Esophagus (tissue), 2 donors: ENCODE measurements around the gene TAL1. TPM values are rescaled to one million over a fixed set of nuclear protein-coding genes. Genes with fewer than 3 reads are reported as not detected.

Source experiments
- H3K27ac ChIP-seq, 2 donors: one replicate each; pipeline ENCODE4 v1.5.1; 2013; ENCODE audit warnings: low read depth in 2 of 2, mild to moderate bottlenecking in 2 of 2, inconsistent platforms in 1 of 2, low read length in 1 of 2, moderate library complexity in 1 of 2
- H3K27me3 ChIP-seq, 2 donors: one replicate each; pipeline ENCODE4 v1.6.1; 2013; ENCODE audit warnings: low read length in 2 of 2, control low read depth in 1 of 2, mild to moderate bottlenecking in 1 of 2; ENCODE audit not compliant: insufficient read depth in 2 of 2, control insufficient read depth in 1 of 2
- H3K36me3 ChIP-seq, 2 donors: one replicate each; pipeline ENCODE4 v1.6.1; 2013; ENCODE audit warnings: low read length in 1 of 2; ENCODE audit not compliant: control insufficient read depth in 2 of 2, insufficient read depth in 2 of 2
- H3K4me1 ChIP-seq, 2 donors: one replicate each; pipeline ENCODE4 v1.6.1; 2013; ENCODE audit warnings: low read length in 1 of 2; ENCODE audit not compliant: control insufficient read depth in 2 of 2, insufficient read depth in 2 of 2
- H3K4me3 ChIP-seq, 2 donors: one replicate each; pipeline ENCODE4 v1.5.1; 2013; ENCODE audit warnings: low read length in 2 of 2, mild to moderate bottlenecking in 2 of 2, low read depth in 1 of 2, moderate library complexity in 1 of 2
- H3K9me3 ChIP-seq, 2 donors: one replicate each; pipeline ENCODE4 v1.6.1; 2013; ENCODE audit warnings: mild to moderate bottlenecking in 2 of 2, low read depth in 1 of 2, low read length in 1 of 2, moderate library complexity in 1 of 2; ENCODE audit not compliant: control insufficient read depth in 2 of 2, insufficient read depth in 1 of 2
- WGBS, 2 donors: extraction: QIAGEN DNeasy Blood & Tissue Kit; methylation state at CpG; one replicate each; pipeline ENCODE4 v1.1.7; 2013; 5-methylcytosine and 5-hydroxymethylcytosine counted together
- polyA plus RNA-seq, 2 donors: library from polyadenylated mRNA; stranded (reverse); fragments of 200-250 nt; gene quantifications; one replicate each; pipeline ENCODE4 v1.2.3, GENCODE V29; 2013
- donor health status: healthy with polysubstance abuse.
- donor health status: Bipolar disorder and iron deficiency.

Gene TAL1
- polyA plus RNA-seq, 2 donors, result 0.82 to 1.1 TPM

GRCh38 chr1:47224676-47225399, 7.2 kb downstream of the TAL1 start:
- H3K9me3 ChIP-seq, result peaks cover 0 to 3% of the 10 kb centered on the region in 2 donors
- H3K27ac ChIP-seq, result no peak overlapping the region
- no peaks in the 10 kb centered on the region for H3K36me3 ChIP-seq
- peaks cover 5 to 31% of the 10 kb centered on the region in 2 donors for H3K27me3 ChIP-seq
- WGBS, 2 donors, result 9 to 14% methylated on average over 30 of the region's 30 CpGs
- H3K4me3 ChIP-seq, result no peak overlapping the region
- H3K4me1 ChIP-seq, result peaks cover 8% of the 10 kb centered on the region in 2 donors

GRCh38 chr1:47223921-47224675, 7.9 kb downstream of the TAL1 start:
- WGBS, 2 donors, result 31 to 38% methylated on average over 9 of the region's 9 CpGs
- Histone ChIP-seq H3K27me3 (peaks cover 5 to 27% of the 10 kb centered on the region in 2 donors), H3K27ac (no peak overlapping the region), H3K9me3 (peaks cover 0 to 3% of the 10 kb centered on the region in 2 donors), H3K4me3 (no peak overlapping the region), H3K4me1 (peaks cover 8% of the 10 kb centered on the region in 2 donors), H3K36me3 (no peaks in the 10 kb centered on the region)

GRCh38 chr1:47223174-47223920, 8.7 kb downstream of the TAL1 start:
- no peak overlapping the region for H3K27ac ChIP-seq
- H3K4me3 ChIP-seq, result no peak overlapping the region
- peaks cover 5 to 27% of the 10 kb centered on the region in 2 donors for H3K27me3 ChIP-seq
- peaks cover 8% of the 10 kb centered on the region in 2 donors for H3K4me1 ChIP-seq
- H3K36me3 ChIP-seq, result no peaks in the 10 kb centered on the region
- peaks cover 0 to 3% of the 10 kb centered on the region in 2 donors for H3K9me3 ChIP-seq
- WGBS, 2 donors, result 56 to 58% methylated on average over 10 of the region's 10 CpGs

- no peak overlapping the region for H3K27ac ChIP-seq
- no peaks in the 10 kb centered on the region for H3K36me3 ChIP-seq
- peaks cover 0 to 3% of the 10 kb centered on the region in 2 donors for H3K9me3 ChIP-seq
- peaks cover 5 to 27% of the 10 kb centered on the region in 2 donors for H3K27me3 ChIP-seq
- no peak overlapping the region for H3K4me3 ChIP-seq
- peaks cover 8% of the 10 kb centered on the region in 2 donors for H3K4me1 ChIP-seq
- WGBS, 2 donors, result 88 to 91% methylated on average over 3 of the region's 3 CpGs
Observed at GRCh38 chr1:47222476-47222875, 9.5 kb downstream of the TAL1 start.

- H3K4me3 ChIP-seq, result no peak overlapping the region
- WGBS, 2 donors, result 84 to 91% methylated on average over 26 to 29 of the region's 29 CpGs
Observed at GRCh38 chr1:47219590-47220220, 12.3 kb downstream of the TAL1 start.

GRCh38 chr1:47219001-47219400, 13.0 kb downstream of the TAL1 start:
- H3K9me3 ChIP-seq, result no peaks in the 10 kb centered on the region
- no peaks in the 10 kb centered on the region for H3K36me3 ChIP-seq
- H3K4me3 ChIP-seq, result no peak overlapping the region
- no peak overlapping the region for H3K27ac ChIP-seq
- 77 to 86% methylated on average over 4 of the region's 4 CpGs for WGBS, 2 donors
- H3K4me1 ChIP-seq, result no peaks in the 10 kb centered on the region
- H3K27me3 ChIP-seq, result peaks cover 5 to 9% of the 10 kb centered on the region in 2 donors

More at GRCh38 chr1:47219590-47220220, 12.3 kb downstream of the TAL1 start:
- Histone ChIP-seq H3K4me1 (peaks cover under 1 to 2% of the 10 kb centered on the region in 2 donors), H3K36me3 (no peaks in the 10 kb centered on the region), H3K27me3 (peaks cover 5 to 14% of the 10 kb centered on the region in 2 donors), H3K9me3 (no peaks in the 10 kb centered on the region), H3K27ac (no peak overlapping the region)

- no peak overlapping the region for H3K27ac ChIP-seq
- H3K4me1 ChIP-seq, result no peaks in the 10 kb centered on the region
- H3K4me3 ChIP-seq, result no peak overlapping the region
- H3K27me3 ChIP-seq, result no peaks in the 10 kb centered on the region
- no peaks in the 10 kb centered on the region for H3K36me3 ChIP-seq
- no peaks in the 10 kb centered on the region for H3K9me3 ChIP-seq
- WGBS, 2 donors, result 80 to 86% methylated on average over 12 of the region's 12 CpGs
Observed at GRCh38 chr1:47216278-47217059, 15.6 kb downstream of the TAL1 start.

- Histone ChIP-seq H3K27me3 (no peaks in the 10 kb centered on the region), H3K36me3 (no peaks in the 10 kb centered on the region), H3K9me3 (no peaks in the 10 kb centered on the region), H3K4me1 (no peaks in the 10 kb centered on the region), H3K4me3 (no peak overlapping the region), H3K27ac (no peak overlapping the region)
- WGBS, 2 donors, result 84 to 90% methylated on average over 4 of the region's 4 CpGs
Observed at GRCh38 chr1:47215713-47216112, 16.3 kb downstream of the TAL1 start.
